H9 (cell line): ENCODE data around the gene C1orf21. TPM values are rescaled to one million over a fixed set of nuclear protein-coding genes. Genes with fewer than 3 reads are reported as not detected.

Experiments
- DNase-seq: peaks from one replicate; pipeline ENCODE4 v3.0.0-alpha.2; 2017
- H2AFZ ChIP-seq: one replicate; pipeline ENCODE4 v1.6.1; 2013; ENCODE audit warnings: mild to moderate bottlenecking, low read length, control low read depth, moderate library complexity
- H2AK5ac ChIP-seq: 2 replicates; pipeline ENCODE4 v1.6.1; 2013; ENCODE audit warnings: low read length, control low read depth, mixed read lengths; ENCODE audit not compliant: insufficient read length
- H2BK120ac ChIP-seq: one replicate; pipeline ENCODE4 v1.6.1; 2013; ENCODE audit warnings: low read depth, mild to moderate bottlenecking, low read length, control low read depth, inconsistent platforms; ENCODE audit not compliant: poor library complexity, severe bottlenecking
- H2BK12ac ChIP-seq: 2 replicates; pipeline ENCODE4 v1.6.1; 2013; ENCODE audit warnings: low read length, control low read depth, mixed read lengths, low read depth; ENCODE audit not compliant: insufficient read length
- H2BK15ac ChIP-seq: 2 replicates; pipeline ENCODE4 v1.6.1; 2013; ENCODE audit warnings: low read depth, low read length, control low read depth
- H2BK20ac ChIP-seq: one replicate; pipeline ENCODE4 v1.6.1; 2013; ENCODE audit warnings: low read depth, mild to moderate bottlenecking, low read length, control low read depth, inconsistent platforms; ENCODE audit not compliant: poor library complexity, severe bottlenecking
- H2BK5ac ChIP-seq: 2 replicates; pipeline ENCODE4 v1.6.1; 2013; ENCODE audit warnings: low read length, control low read depth, mixed read lengths; ENCODE audit not compliant: insufficient read length
- H3K14ac ChIP-seq: 2 replicates; pipeline ENCODE4 v1.6.1; 2013; ENCODE audit warnings: low read length, control low read depth; ENCODE audit not compliant: insufficient read depth
- H3K18ac ChIP-seq: 2 replicates; pipeline ENCODE4 v1.6.1; 2013; ENCODE audit warnings: low read depth, mild to moderate bottlenecking, mixed read lengths, low read length, control low read depth; ENCODE audit not compliant: insufficient read length
- H3K23ac ChIP-seq: 2 replicates; pipeline ENCODE4 v1.6.1; 2013; ENCODE audit warnings: low read length, control low read depth, mixed read lengths, low read depth; ENCODE audit not compliant: insufficient read length
- H3K23me2 ChIP-seq: 2 replicates; pipeline ENCODE4 v1.6.1; 2013; ENCODE audit warnings: low read depth, mild to moderate bottlenecking, mixed read lengths, low read length, control low read depth; ENCODE audit not compliant: insufficient read length, poor library complexity, severe bottlenecking
- H3K27ac ChIP-seq: 2 replicates; pipeline ENCODE4 v1.5.1; 2013; ENCODE audit warnings: low read length, control low read depth, mixed read lengths, low read depth; ENCODE audit not compliant: insufficient read length
- H3K27me3 ChIP-seq: 2 replicates; pipeline ENCODE4 v1.6.1; 2013; ENCODE audit warnings: low read length, control low read depth, inconsistent platforms; ENCODE audit not compliant: insufficient read depth
- H3K4ac ChIP-seq: 2 replicates; pipeline ENCODE4 v1.6.1; 2013; ENCODE audit warnings: low read depth, mild to moderate bottlenecking, control low read depth, inconsistent platforms, low read length, moderate library complexity
- H3K4me1 ChIP-seq: 2 replicates; pipeline ENCODE4 v1.6.1; 2013; ENCODE audit warnings: low read length, control low read depth, inconsistent platforms; ENCODE audit not compliant: insufficient read depth
- H3K4me2 ChIP-seq: 2 replicates; pipeline ENCODE4 v1.6.1; 2013; ENCODE audit warnings: low read length, control low read depth, mixed read lengths; ENCODE audit not compliant: insufficient read length, insufficient read depth
- H3K56ac ChIP-seq: 2 replicates; pipeline ENCODE4 v1.6.1; 2013; ENCODE audit warnings: low read depth, mild to moderate bottlenecking, mixed read lengths, low read length, control low read depth; ENCODE audit not compliant: insufficient read length
- H3K79me1 ChIP-seq: 2 replicates; pipeline ENCODE4 v1.6.1; 2013; ENCODE audit warnings: low read depth, mild to moderate bottlenecking, moderate library complexity, low read length, control low read depth, inconsistent platforms; ENCODE audit not compliant: insufficient read depth, poor library complexity, severe bottlenecking
- H3K79me2 ChIP-seq: 2 replicates; pipeline ENCODE4 v1.6.1; 2013; ENCODE audit warnings: low read length, control low read depth, inconsistent platforms; ENCODE audit not compliant: insufficient read depth
- H3K9ac ChIP-seq: 2 replicates; pipeline ENCODE4 v1.6.1; 2013; ENCODE audit warnings: low read length, control low read depth, mixed read lengths; ENCODE audit not compliant: insufficient read length; ENCODE audit errors: extremely low read depth
- H3K9me3 ChIP-seq: one replicate; pipeline ENCODE4 v1.6.1; 2013; ENCODE audit warnings: low read depth, low read length, inconsistent platforms; ENCODE audit not compliant: control insufficient read depth
- H3T11ph ChIP-seq: one replicate; pipeline ENCODE4 v1.6.1; 2013; ENCODE audit warnings: mild to moderate bottlenecking, low read length, control low read depth, inconsistent platforms
- H4K20me1 ChIP-seq: one replicate; pipeline ENCODE4 v1.6.1; 2013; ENCODE audit not compliant: control insufficient read depth, insufficient read length, insufficient read depth
- H4K5ac ChIP-seq: 2 replicates; pipeline ENCODE4 v1.6.1; 2013; ENCODE audit warnings: low read depth, mild to moderate bottlenecking, mixed read lengths, low read length, control low read depth; ENCODE audit not compliant: insufficient read length
- H4K8ac ChIP-seq: replicated peaks from 2 replicates; pipeline ENCODE4 v1.6.1; 2013; ENCODE audit warnings: low read length, control low read depth, mixed read lengths, low read depth; ENCODE audit not compliant: insufficient read length
- H4K91ac ChIP-seq: 2 replicates; pipeline ENCODE4 v1.6.1; 2013; ENCODE audit warnings: low read depth, mild to moderate bottlenecking, moderate library complexity, mixed read lengths, low read length, control low read depth; ENCODE audit not compliant: insufficient read length
- H3K27ac Mint-ChIP-seq, 3 experiments: 2 replicates in 2 of 3; 3 replicates in 1 of 3; pipeline ENCODE4 v1.8.0; 2020 to 2021; ENCODE audit warnings: mixed read lengths in 3 of 3, mild to moderate bottlenecking in 1 of 3, moderate library complexity in 1 of 3
- H3K27me3 Mint-ChIP-seq: 2 replicates; pipeline ENCODE4 v1.8.0; 2021; ENCODE audit warnings: low read depth, mild to moderate bottlenecking, moderate library complexity, mixed read lengths
- H3K36me3 Mint-ChIP-seq, 3 experiments: 2 replicates in 2 of 3; 3 replicates in 1 of 3; pipeline ENCODE4 v1.8.0; 2020 to 2021; ENCODE audit warnings: low read depth in 3 of 3, mixed read lengths in 3 of 3; ENCODE audit not compliant: insufficient read depth in 1 of 3
- H3K4me1 Mint-ChIP-seq, 2 experiments: 2 replicates each; pipeline ENCODE4 v1.8.0; 2020; ENCODE audit warnings: mixed read lengths in 2 of 2
- H3K4me3 Mint-ChIP-seq, 2 experiments: 2 replicates in 1 of 2; 3 replicates in 1 of 2; pipeline ENCODE4 v1.8.0; 2020 to 2021; ENCODE audit warnings: mild to moderate bottlenecking in 2 of 2, mixed read lengths in 2 of 2, moderate library complexity in 1 of 2
- H3K9me3 Mint-ChIP-seq, 2 experiments: 2 replicates in 1 of 2; 3 replicates in 1 of 2; pipeline ENCODE4 v1.8.0; 2020; ENCODE audit warnings: mild to moderate bottlenecking in 2 of 2, mixed read lengths in 2 of 2, moderate library complexity in 1 of 2
- WGBS: extraction: QIAGEN DNeasy Blood & Tissue Kit; methylation state at CpG from one replicate; pipeline ENCODE4 v1.1.7; 2013; ENCODE audit warnings: missing lambda C conversion rate, low lambda C conversion rate, mixed read lengths; ENCODE audit not compliant: insufficient read length; ENCODE audit errors: extremely low coverage; 5-methylcytosine and 5-hydroxymethylcytosine counted together
- total RNA-seq: library from RNA; stranded (reverse); gene quantifications from 2 replicates; pipeline ENCODE4 v1.2.1, GENCODE V29; 2021
- TF ChIP-seq, protein P1 (sequence below): fragments of 200-600 bp; sonication (generic); conservative IDR thresholded peaks from 3 replicates; pipeline ENCODE4 v1.8.0; 2021; ENCODE audit warnings: antibody characterized with exemption, mild to moderate bottlenecking

C1orf21 gene
- total RNA-seq, 1 experiment from 2014 or later = 36.0 TPM

DNA sequence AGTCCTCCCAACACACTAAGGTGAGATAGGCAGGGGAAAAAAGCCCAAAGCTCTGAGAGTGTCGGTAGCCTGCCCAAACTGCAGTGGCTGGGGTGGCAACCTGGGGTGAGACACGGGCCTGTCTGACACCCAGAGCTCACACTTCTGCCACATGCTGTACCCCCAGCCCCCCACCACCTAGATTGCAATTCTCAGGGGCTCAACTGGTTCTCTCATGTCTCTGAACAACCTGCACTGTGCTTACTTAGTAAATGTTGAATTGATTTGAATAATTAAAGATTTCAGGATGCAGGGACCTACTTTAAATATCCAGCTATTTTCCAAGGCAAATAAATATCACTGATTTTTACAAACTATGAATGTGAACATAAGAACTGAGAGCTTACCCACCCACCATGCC lies 252.4 kb downstream of the C1orf21 start:
- no peak overlapping the region for H4K5ac ChIP-seq

More for the DNA sequence above, 252.4 kb downstream of the C1orf21 start:
- Histone ChIP-seq H3K14ac (no peak overlapping the region; the same call in 1 of the 2 replicates), H3K9me3 (no peaks in the 10 kb centered on the region), H2BK5ac (no peak overlapping the region), H2BK120ac (no peak overlapping the region), H2BK12ac (no peak overlapping the region), H3K4ac (no peak overlapping the region), H3T11ph (no peak overlapping the region), H3K79me1 (no peaks in the 10 kb centered on the region), H3K23me2 (no peaks in the 10 kb centered on the region), H2BK15ac (no peak overlapping the region), H3K4me1 (no peaks in the 10 kb centered on the region), H3K79me2 (no peaks in the 10 kb centered on the region), H2AK5ac (no peak overlapping the region), H2AFZ (no peak overlapping the region), H4K8ac (no peak overlapping the region), H3K18ac (no peak overlapping the region), H3K4me2 (no peak overlapping the region), H3K56ac (no peak overlapping the region), H4K91ac (no peak overlapping the region), H3K27ac (no peak overlapping the region), H3K23ac (no peak overlapping the region), H4K20me1 (no peaks in the 10 kb centered on the region), H3K9ac (no peak overlapping the region), H2BK20ac (no peak overlapping the region), H3K27me3 (no peaks in the 10 kb centered on the region)
- H3K27me3 Mint-ChIP-seq = peaks cover 2% of the 10 kb centered on the region; the same call in 1 of the 2 replicates
- no peak overlapping the region for H3K4me3 Mint-ChIP-seq
- H3K4me1 Mint-ChIP-seq = peaks cover 0 to 4% of the 10 kb centered on the region in 2 experiments; a peak in 1 of 4 replicates
- H3K36me3 Mint-ChIP-seq = peaks cover 0 to 5% (median 0%) of the 10 kb centered on the region in 3 experiments; a peak in 2 of 7 replicates
- H3K9me3 Mint-ChIP-seq = no peaks in the 10 kb centered on the region; a peak in 2 of 5 replicates
- WGBS = no CpG with 5 or more reads among the region's 2 CpGs
- no peak overlapping the region for H3K27ac Mint-ChIP-seq
- no peak for DNase-seq
- TF ChIP-seq, protein P1, sequence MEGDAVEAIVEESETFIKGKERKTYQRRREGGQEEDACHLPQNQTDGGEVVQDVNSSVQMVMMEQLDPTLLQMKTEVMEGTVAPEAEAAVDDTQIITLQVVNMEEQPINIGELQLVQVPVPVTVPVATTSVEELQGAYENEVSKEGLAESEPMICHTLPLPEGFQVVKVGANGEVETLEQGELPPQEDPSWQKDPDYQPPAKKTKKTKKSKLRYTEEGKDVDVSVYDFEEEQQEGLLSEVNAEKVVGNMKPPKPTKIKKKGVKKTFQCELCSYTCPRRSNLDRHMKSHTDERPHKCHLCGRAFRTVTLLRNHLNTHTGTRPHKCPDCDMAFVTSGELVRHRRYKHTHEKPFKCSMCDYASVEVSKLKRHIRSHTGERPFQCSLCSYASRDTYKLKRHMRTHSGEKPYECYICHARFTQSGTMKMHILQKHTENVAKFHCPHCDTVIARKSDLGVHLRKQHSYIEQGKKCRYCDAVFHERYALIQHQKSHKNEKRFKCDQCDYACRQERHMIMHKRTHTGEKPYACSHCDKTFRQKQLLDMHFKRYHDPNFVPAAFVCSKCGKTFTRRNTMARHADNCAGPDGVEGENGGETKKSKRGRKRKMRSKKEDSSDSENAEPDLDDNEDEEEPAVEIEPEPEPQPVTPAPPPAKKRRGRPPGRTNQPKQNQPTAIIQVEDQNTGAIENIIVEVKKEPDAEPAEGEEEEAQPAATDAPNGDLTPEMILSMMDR = no peak
